ENCODE measurements around the gene GIPC2. TPM values are rescaled to one million over a fixed set of nuclear protein-coding genes. Genes with fewer than 3 reads are reported as not detected.
"Not testable (repeated sequence)": the region's sequence is repeated elsewhere in the genome, so short reads cannot be mapped to it uniquely, and the experiment has no call there.

The GIPC2 gene
- polyA plus RNA-seq, 1 experiment: 0.04 TPM

GRCh38 chr1:78060857-78061563 is 15.2 kb downstream of the GIPC2 start:
- ChIA-PET POLR2A (interaction anchor here (0.6 kb wide), 1 partner anchor 56 kb away, joined by 3 read pairs; the partner anchor contains the start of gene DNAJB4), CTCF (interaction anchor here (1.0 kb wide), 1 partner anchor 14 kb away, joined by 3 read pairs; no protein-coding TSS in a partner anchor)
- no peak overlapping the region for H3K4me3 ChIP-seq (ENCODE audit: low read depth, low read length)
- TF ChIP-seq, protein P1, sequence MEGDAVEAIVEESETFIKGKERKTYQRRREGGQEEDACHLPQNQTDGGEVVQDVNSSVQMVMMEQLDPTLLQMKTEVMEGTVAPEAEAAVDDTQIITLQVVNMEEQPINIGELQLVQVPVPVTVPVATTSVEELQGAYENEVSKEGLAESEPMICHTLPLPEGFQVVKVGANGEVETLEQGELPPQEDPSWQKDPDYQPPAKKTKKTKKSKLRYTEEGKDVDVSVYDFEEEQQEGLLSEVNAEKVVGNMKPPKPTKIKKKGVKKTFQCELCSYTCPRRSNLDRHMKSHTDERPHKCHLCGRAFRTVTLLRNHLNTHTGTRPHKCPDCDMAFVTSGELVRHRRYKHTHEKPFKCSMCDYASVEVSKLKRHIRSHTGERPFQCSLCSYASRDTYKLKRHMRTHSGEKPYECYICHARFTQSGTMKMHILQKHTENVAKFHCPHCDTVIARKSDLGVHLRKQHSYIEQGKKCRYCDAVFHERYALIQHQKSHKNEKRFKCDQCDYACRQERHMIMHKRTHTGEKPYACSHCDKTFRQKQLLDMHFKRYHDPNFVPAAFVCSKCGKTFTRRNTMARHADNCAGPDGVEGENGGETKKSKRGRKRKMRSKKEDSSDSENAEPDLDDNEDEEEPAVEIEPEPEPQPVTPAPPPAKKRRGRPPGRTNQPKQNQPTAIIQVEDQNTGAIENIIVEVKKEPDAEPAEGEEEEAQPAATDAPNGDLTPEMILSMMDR (IDR thresholded peaks at IDR 0.05; ENCODE audit: insufficient read depth, low read depth, low read length): no peak
- no peak for DNase-seq (ENCODE audit: low read depth)
- H3K36me3 ChIP-seq (ENCODE audit: control insufficient read depth, insufficient read depth, low read length): no peaks in the 10 kb centered on the region
- no peaks in the 10 kb centered on the region for H3K27me3 ChIP-seq (ENCODE audit: control insufficient read depth, insufficient read depth, low read length)

GRCh38 chr1:78061825-78062523 is 16.2 kb downstream of the GIPC2 start:
- peak; percentile 97 for DNase-seq (ENCODE audit: low read depth)
- ChIA-PET POLR2A (no interaction called here), CTCF (interaction anchor here (0.6 kb wide), 2 partner anchors 19 to 394 kb away, joined by 3 read pairs; no protein-coding TSS in a partner anchor)
- Histone ChIP-seq H3K4me3 (ENCODE audit: low read depth, low read length) (no peak overlapping the region), H3K27me3 (ENCODE audit: control insufficient read depth, insufficient read depth, low read length) (no peaks in the 10 kb centered on the region), H3K36me3 (ENCODE audit: control insufficient read depth, insufficient read depth, low read length) (no peaks in the 10 kb centered on the region)
- TF ChIP-seq, protein P1 (IDR thresholded peaks at IDR 0.05; ENCODE audit: insufficient read depth, low read depth, low read length): no peak

DNA sequence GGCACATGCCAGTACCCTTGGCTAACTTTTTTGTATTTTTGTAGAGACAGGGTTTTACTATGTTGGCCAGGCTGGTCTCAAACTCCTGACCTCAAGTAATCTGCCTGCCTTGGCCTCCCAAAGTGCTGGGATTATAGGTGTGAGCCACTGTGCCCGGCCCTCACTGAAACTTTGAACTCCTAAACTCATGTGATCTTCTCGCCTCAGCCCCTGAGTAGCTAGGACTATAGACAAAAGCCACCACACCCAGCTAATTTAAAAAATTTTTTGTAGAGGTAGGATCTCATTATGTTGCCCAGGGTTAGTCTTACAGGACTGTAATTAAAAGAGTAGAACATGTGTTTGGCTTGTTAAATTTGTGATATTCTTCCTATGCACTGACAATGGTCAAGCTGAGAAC is 19.1 kb downstream of the GIPC2 start:
- H3K36me3 ChIP-seq (ENCODE audit: control insufficient read depth, insufficient read depth, low read length); H3K27me3 ChIP-seq (ENCODE audit: control insufficient read depth, insufficient read depth, low read length); H3K4me3 ChIP-seq (ENCODE audit: low read depth, low read length); CTCF ChIA-PET; DNase-seq (ENCODE audit: low read depth); POLR2A ChIA-PET: not testable (repeated sequence)

DNA sequence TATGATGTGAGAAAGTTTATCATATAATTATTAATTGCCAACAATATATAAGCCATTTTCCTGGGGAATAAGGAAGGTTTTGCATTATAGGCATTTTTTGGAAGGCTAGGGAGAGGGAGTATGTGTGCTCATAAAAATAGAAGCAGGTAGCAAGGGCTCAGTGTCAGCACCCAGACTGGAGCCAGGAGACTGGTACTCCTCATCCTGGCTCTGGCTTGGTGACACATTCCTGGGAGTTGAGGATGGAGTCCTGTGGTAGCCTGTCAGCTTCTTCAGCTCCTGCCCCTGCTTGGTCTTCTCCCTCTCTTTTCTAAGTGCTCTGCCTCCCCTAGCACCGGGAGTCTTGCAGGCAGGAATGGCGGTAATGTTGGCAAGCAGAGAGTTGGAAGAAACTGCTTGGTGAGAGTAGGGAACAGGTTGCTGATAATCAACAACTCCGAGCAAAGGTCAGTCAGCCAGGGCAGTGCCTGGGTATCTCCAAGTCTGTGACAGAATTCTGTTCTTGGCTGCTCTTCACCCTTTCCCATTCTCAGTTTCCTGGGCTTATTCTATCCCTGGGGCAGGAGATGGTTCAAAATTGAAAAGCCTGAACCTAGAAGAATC is 23.0 kb downstream of the GIPC2 start:
- TF ChIP-seq, protein P1 (IDR thresholded peaks at IDR 0.05; ENCODE audit: insufficient read depth, low read depth, low read length): no peak
- ChIA-PET CTCF (no interaction called here), POLR2A (no interaction called here)
- Histone ChIP-seq H3K36me3 (ENCODE audit: control insufficient read depth, insufficient read depth, low read length) (no peaks in the 10 kb centered on the region), H3K27me3 (ENCODE audit: control insufficient read depth, insufficient read depth, low read length) (no peaks in the 10 kb centered on the region), H3K4me3 (ENCODE audit: low read depth, low read length) (no peak overlapping the region)
- no peak for DNase-seq (ENCODE audit: low read depth)

DNA sequence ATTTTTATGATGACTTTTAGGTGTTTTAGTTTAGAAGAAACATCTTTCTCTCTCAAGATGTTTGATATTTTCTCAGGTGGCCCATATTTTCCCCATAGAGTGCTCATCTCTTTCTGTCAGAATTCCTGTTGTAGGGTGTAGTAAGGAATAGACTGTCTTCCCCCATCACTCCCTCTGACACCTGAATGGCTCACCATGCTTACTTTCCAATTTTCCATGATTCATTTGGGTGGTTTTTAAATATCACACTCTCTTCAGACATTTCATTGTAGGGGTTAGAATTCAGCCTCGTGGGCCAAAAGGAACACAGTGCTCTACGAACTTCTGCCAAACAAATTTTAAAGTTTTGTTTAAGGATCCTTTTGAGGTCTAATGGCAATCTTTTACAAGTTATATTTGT is 24.0 kb downstream of the GIPC2 start:
- TF ChIP-seq, protein P1 (IDR thresholded peaks at IDR 0.05; ENCODE audit: insufficient read depth, low read depth, low read length): no peak
- DNase-seq (ENCODE audit: low read depth): no peak
- H3K4me3 ChIP-seq (ENCODE audit: low read depth, low read length): no peak overlapping the region
- H3K27me3 ChIP-seq (ENCODE audit: control insufficient read depth, insufficient read depth, low read length): no peaks in the 10 kb centered on the region
- H3K36me3 ChIP-seq (ENCODE audit: control insufficient read depth, insufficient read depth, low read length): no peaks in the 10 kb centered on the region
- ChIA-PET POLR2A (no interaction called here), CTCF (no interaction called here)
